Thoracic aorta (tissue), 2 donors: ENCODE data around the gene COG7. TPM values are rescaled to one million over a fixed set of nuclear protein-coding genes. Genes with fewer than 3 reads are reported as not detected.
"Not testable (repeated sequence)": the region's sequence is repeated elsewhere in the genome, so short reads cannot be mapped to it uniquely, and the experiment has no call there.

ENCODE experiments used
- ATAC-seq: fragments of 150-250 bp; one replicate; pipeline ENCODE4 v1.8.0; 2017; ENCODE audit warnings: low read depth; ENCODE audit not compliant: insufficient number of reproducible peaks, low FRiP score
- DNase-seq: peaks from one replicate; pipeline ENCODE4 v3.0.0-alpha.2; 2020; ENCODE audit warnings: low spot score
- H3K27ac ChIP-seq, 2 donors: fragments of 200-600 bp; sonication (generic); 1 replicate in 1 of 2; 2 replicates in 1 of 2; pipeline ENCODE4 v1.5.1; 2016; ENCODE audit warnings: mild to moderate bottlenecking in 2 of 2, moderate library complexity in 2 of 2
- H3K27me3 ChIP-seq: fragments of 200-600 bp; sonication (generic); replicated peaks from 2 replicates; pipeline ENCODE4 v1.6.0; 2016; ENCODE audit warnings: mild to moderate bottlenecking; ENCODE audit not compliant: insufficient read depth
- H3K36me3 ChIP-seq: fragments of 200-600 bp; sonication (generic); one replicate; pipeline ENCODE4 v1.5.1; 2016
- H3K4me1 ChIP-seq, 2 donors: fragments of 200-600 bp; sonication (generic); 1 replicate in 1 of 2; 2 replicates in 1 of 2; pipeline versions ENCODE4 v1.5.1 to v1.6.0; 2016; ENCODE audit warnings: low read depth in 2 of 2, mild to moderate bottlenecking in 1 of 2; ENCODE audit not compliant: control insufficient read depth in 1 of 2
- H3K4me3 ChIP-seq: fragments of 200-600 bp; sonication (generic); 2 replicates; pipeline ENCODE4 v1.5.1; 2016; ENCODE audit warnings: mild to moderate bottlenecking
- H3K9me3 ChIP-seq: fragments of 200-600 bp; sonication (generic); 2 replicates; pipeline ENCODE4 v1.5.1; 2016
- CTCF ChIP-seq: fragments of 200-600 bp; sonication (generic); IDR thresholded peaks from one replicate; pipeline ENCODE4 v1.5.1; 2019; ENCODE audit warnings: antibody characterized with exemption
- total RNA-seq, 2 donors: library from RNA; depleted of rRNA; stranded (reverse); fragments of >200 nt; gene quantifications; one replicate each; pipeline versions ENCODE4 v1.1.0 to v1.2.3, GENCODE V29; 2016

COG7 gene
- total RNA-seq, 2 donors from 2014 or later, result 27.8 to 37.6 TPM

DNA sequence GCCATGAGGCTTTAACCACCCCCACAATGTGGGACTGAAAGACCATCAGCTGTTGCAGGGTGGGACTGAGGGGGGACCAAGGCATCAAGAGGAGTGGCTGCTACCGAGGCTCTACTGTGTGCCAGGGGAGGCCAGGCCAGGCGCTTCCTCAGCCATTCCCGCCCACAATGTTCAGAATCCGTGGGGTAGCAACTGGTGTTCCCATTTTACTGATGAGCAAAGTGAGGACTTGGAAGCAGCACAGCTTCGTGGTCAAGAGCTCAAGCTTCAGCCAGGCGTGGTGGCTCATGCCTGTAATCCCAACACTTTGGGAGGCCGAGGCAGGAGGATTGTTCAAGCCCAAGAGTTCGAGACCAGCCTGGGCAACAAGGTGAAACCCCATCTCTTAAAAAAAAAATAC, 85.0 kb downstream of the COG7 start:
- no peaks in the 10 kb centered on the region for H3K36me3 ChIP-seq
- no peak for ATAC-seq
- no peak for TF ChIP-seq CTCF

DNA sequence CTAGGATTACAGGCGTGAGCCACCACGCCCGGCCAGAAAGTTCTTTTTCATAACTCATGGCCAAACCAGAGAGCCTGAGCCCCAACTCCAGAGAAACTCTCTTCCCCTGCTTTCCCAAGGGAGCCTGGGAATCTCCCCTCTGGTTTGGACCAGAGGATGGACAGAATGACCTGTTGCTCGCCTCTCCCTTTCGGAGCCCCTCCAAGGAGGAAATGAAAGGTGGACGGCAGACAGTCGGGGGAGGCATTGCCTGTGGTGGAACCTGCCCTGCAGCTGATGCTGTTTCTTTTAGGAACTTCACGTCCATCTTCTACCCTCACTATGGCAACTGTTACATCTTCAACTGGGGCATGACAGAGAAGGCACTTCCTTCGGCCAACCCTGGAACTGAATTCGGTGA, 85.4 kb downstream of the COG7 start:
- ATAC-seq (no peak), DNase-seq (no peak)
- no peak for TF ChIP-seq CTCF
- H3K9me3 ChIP-seq, result no peaks in the 10 kb centered on the region
- H3K27me3 ChIP-seq, result no peaks in the 10 kb centered on the region
- no peaks in the 10 kb centered on the region for H3K4me1 ChIP-seq
- no peak overlapping the region for H3K27ac ChIP-seq
- no peaks in the 10 kb centered on the region for H3K36me3 ChIP-seq
- no peak overlapping the region for H3K4me3 ChIP-seq

More for the DNA sequence above, 85.0 kb downstream of the COG7 start:
- H3K4me3 ChIP-seq, result no peak overlapping the region
- H3K9me3 ChIP-seq, result no peaks in the 10 kb centered on the region
- DNase-seq, result no peak
- no peaks in the 10 kb centered on the region for H3K4me1 ChIP-seq
- no peak overlapping the region for H3K27ac ChIP-seq
- no peaks in the 10 kb centered on the region for H3K27me3 ChIP-seq

- H3K27me3 ChIP-seq, H3K4me3 ChIP-seq, DNase-seq, H3K4me1 ChIP-seq, H3K27ac ChIP-seq, ATAC-seq, H3K36me3 ChIP-seq, H3K9me3 ChIP-seq: not testable (repeated sequence)
Measured at GRCh38 chr16:23366341-23366740, 86.6 kb downstream of the COG7 start.

- Histone ChIP-seq H3K27ac (no peak overlapping the region), H3K9me3 (no peaks in the 10 kb centered on the region)
- DNase-seq, result no peak
Measured at GRCh38 chr16:23365602-23366240, 87.3 kb downstream of the COG7 start.

GRCh38 chr16:23362460-23363317, 90.3 kb downstream of the COG7 start:
- no peaks in the 10 kb centered on the region for H3K27me3 ChIP-seq
- H3K4me1 ChIP-seq, result no peaks in the 10 kb centered on the region
- no peak for TF ChIP-seq CTCF
- H3K27ac ChIP-seq, result no peak overlapping the region
- no peak overlapping the region for H3K4me3 ChIP-seq
- DNase-seq (no peak), ATAC-seq (no peak)
- H3K36me3 ChIP-seq, result no peaks in the 10 kb centered on the region
- no peaks in the 10 kb centered on the region for H3K9me3 ChIP-seq

More at GRCh38 chr16:23365602-23366240, 87.3 kb downstream of the COG7 start:
- TF ChIP-seq CTCF, result no peak
- H3K36me3 ChIP-seq, result no peaks in the 10 kb centered on the region
- H3K27me3 ChIP-seq, result no peaks in the 10 kb centered on the region
- ATAC-seq, result no peak
- no peak overlapping the region for H3K4me3 ChIP-seq
- H3K4me1 ChIP-seq, result no peaks in the 10 kb centered on the region
